Measurements from ENCODE around the gene MYH11. TPM values are rescaled to one million over a fixed set of nuclear protein-coding genes. Genes with fewer than 3 reads are reported as not detected.

The MYH11 gene
- total RNA-seq, 2 donors from 2014 or later = 2,411 to 2,456 TPM

GRCh38 chr16:15765880-15766279 lies 90.9 kb downstream of the MYH11 start:
- ATAC-seq (ENCODE audit: insufficient number of reproducible peaks, low FRiP score, low read depth) (no peak), DNase-seq (ENCODE audit: low spot score) (no peak)
- H3K9me3 ChIP-seq = no peaks in the 10 kb centered on the region
- no peak overlapping the region for H3K4me3 ChIP-seq
- peaks cover 65% of the 10 kb centered on the region for H3K36me3 ChIP-seq
- peaks cover 9 to 53% of the 10 kb centered on the region in 2 donors for H3K4me1 ChIP-seq (ENCODE audit: control insufficient read depth in 1 of 2, low read depth in 2 of 2)
- H3K27ac ChIP-seq = peak overlapping the region; percentile 47 to 67
- TF ChIP-seq, protein P1, sequence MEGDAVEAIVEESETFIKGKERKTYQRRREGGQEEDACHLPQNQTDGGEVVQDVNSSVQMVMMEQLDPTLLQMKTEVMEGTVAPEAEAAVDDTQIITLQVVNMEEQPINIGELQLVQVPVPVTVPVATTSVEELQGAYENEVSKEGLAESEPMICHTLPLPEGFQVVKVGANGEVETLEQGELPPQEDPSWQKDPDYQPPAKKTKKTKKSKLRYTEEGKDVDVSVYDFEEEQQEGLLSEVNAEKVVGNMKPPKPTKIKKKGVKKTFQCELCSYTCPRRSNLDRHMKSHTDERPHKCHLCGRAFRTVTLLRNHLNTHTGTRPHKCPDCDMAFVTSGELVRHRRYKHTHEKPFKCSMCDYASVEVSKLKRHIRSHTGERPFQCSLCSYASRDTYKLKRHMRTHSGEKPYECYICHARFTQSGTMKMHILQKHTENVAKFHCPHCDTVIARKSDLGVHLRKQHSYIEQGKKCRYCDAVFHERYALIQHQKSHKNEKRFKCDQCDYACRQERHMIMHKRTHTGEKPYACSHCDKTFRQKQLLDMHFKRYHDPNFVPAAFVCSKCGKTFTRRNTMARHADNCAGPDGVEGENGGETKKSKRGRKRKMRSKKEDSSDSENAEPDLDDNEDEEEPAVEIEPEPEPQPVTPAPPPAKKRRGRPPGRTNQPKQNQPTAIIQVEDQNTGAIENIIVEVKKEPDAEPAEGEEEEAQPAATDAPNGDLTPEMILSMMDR (IDR thresholded peaks at IDR 0.05) = peak; percentile 48
- H3K27me3 ChIP-seq (replicated peaks; ENCODE audit: insufficient read depth) = no peaks in the 10 kb centered on the region

GRCh38 chr16:15765116-15765515 lies 91.7 kb downstream of the MYH11 start:
- no peak overlapping the region for H3K27ac ChIP-seq
- TF ChIP-seq, protein P1 (IDR thresholded peaks at IDR 0.05) = no peak
- no peak for ATAC-seq (ENCODE audit: insufficient number of reproducible peaks, low FRiP score, low read depth)
- no peak overlapping the region for H3K4me3 ChIP-seq
- H3K36me3 ChIP-seq = peaks cover 68% of the 10 kb centered on the region
- H3K4me1 ChIP-seq (ENCODE audit: control insufficient read depth in 1 of 2, low read depth in 2 of 2) = peaks cover 1 to 45% of the 10 kb centered on the region in 2 donors
- no peaks in the 10 kb centered on the region for H3K9me3 ChIP-seq
- no peaks in the 10 kb centered on the region for H3K27me3 ChIP-seq (replicated peaks; ENCODE audit: insufficient read depth)
- DNase-seq (ENCODE audit: low spot score) = no peak

DNA sequence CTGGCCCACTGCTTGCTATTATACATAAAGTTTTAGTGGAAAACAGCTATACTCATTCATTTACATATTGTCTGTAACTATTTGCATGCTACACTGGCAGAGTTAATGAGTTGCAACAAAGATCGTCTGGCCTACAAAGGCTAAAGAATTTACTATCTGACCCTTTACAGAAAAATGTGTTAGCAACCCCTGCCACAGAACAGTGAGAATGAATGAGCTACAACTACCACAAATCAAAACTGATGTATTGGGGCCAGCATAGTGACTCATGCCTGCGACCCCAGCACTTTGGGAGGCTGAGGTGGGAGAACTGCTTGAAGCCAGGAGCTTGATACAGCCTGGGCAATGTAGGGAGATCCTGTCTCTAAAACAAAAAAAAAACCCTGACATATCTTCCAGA lies 92.7 kb downstream of the MYH11 start:
- no peaks in the 10 kb centered on the region for H3K27me3 ChIP-seq (replicated peaks; ENCODE audit: insufficient read depth)
- no peak for DNase-seq (ENCODE audit: low spot score)
- H3K4me3 ChIP-seq = no peak overlapping the region
- H3K4me1 ChIP-seq (ENCODE audit: control insufficient read depth in 1 of 2, low read depth in 2 of 2) = peaks cover 0 to 35% of the 10 kb centered on the region in 2 donors
- TF ChIP-seq, protein P1 (IDR thresholded peaks at IDR 0.05) = no peak
- no peak for ATAC-seq (ENCODE audit: insufficient number of reproducible peaks, low FRiP score, low read depth)
- H3K9me3 ChIP-seq = no peaks in the 10 kb centered on the region
- peak overlapping the region; percentile 31 to 36 for H3K27ac ChIP-seq
- H3K36me3 ChIP-seq = peaks cover 76% of the 10 kb centered on the region

GRCh38 chr16:15760129-15760528 lies 96.7 kb downstream of the MYH11 start:
- no peak overlapping the region for H3K4me3 ChIP-seq
- H3K4me1 ChIP-seq (ENCODE audit: control insufficient read depth in 1 of 2, low read depth in 2 of 2) = peaks cover 0 to 7% of the 10 kb centered on the region in 2 donors
- ATAC-seq (ENCODE audit: insufficient number of reproducible peaks, low FRiP score, low read depth) (no peak), DNase-seq (ENCODE audit: low spot score) (no peak)
- H3K36me3 ChIP-seq = peaks cover 82% of the 10 kb centered on the region
- H3K9me3 ChIP-seq = no peaks in the 10 kb centered on the region
- H3K27me3 ChIP-seq (replicated peaks; ENCODE audit: insufficient read depth) = no peaks in the 10 kb centered on the region
- H3K27ac ChIP-seq = no peak overlapping the region
- TF ChIP-seq, protein P1 (IDR thresholded peaks at IDR 0.05) = no peak

- ATAC-seq (ENCODE audit: insufficient number of reproducible peaks, low FRiP score, low read depth) (no peak), DNase-seq (ENCODE audit: low spot score) (no peak)
- H3K4me1 ChIP-seq (ENCODE audit: control insufficient read depth in 1 of 2, low read depth in 2 of 2) = peaks cover 0 to 5% of the 10 kb centered on the region in 2 donors
- H3K4me3 ChIP-seq = no peak overlapping the region
- H3K27me3 ChIP-seq (replicated peaks; ENCODE audit: insufficient read depth) = no peaks in the 10 kb centered on the region
- TF ChIP-seq, protein P1 (IDR thresholded peaks at IDR 0.05) = no peak
- peaks cover 82% of the 10 kb centered on the region for H3K36me3 ChIP-seq
- no peaks in the 10 kb centered on the region for H3K9me3 ChIP-seq
- no peak overlapping the region for H3K27ac ChIP-seq
Observed at GRCh38 chr16:15759070-15759469, 97.8 kb downstream of the MYH11 start.

All from thoracic aorta (tissue), 2 donors.